H9 (cell line): ENCODE data around the gene MAP4K3. TPM values are rescaled to one million over a fixed set of nuclear protein-coding genes. Genes with fewer than 3 reads are reported as not detected.

Experiments
- DNase-seq: peaks from one replicate; pipeline ENCODE4 v3.0.0-alpha.2; 2017
- H2AFZ ChIP-seq: one replicate; pipeline ENCODE4 v1.6.1; 2013; ENCODE audit warnings: mild to moderate bottlenecking, low read length, control low read depth, moderate library complexity
- H2AK5ac ChIP-seq: 2 replicates; pipeline ENCODE4 v1.6.1; 2013; ENCODE audit warnings: low read length, control low read depth, mixed read lengths; ENCODE audit not compliant: insufficient read length
- H2BK120ac ChIP-seq: one replicate; pipeline ENCODE4 v1.6.1; 2013; ENCODE audit warnings: low read depth, mild to moderate bottlenecking, low read length, control low read depth, inconsistent platforms; ENCODE audit not compliant: poor library complexity, severe bottlenecking
- H2BK12ac ChIP-seq: 2 replicates; pipeline ENCODE4 v1.6.1; 2013; ENCODE audit warnings: low read length, control low read depth, mixed read lengths, low read depth; ENCODE audit not compliant: insufficient read length
- H2BK15ac ChIP-seq: 2 replicates; pipeline ENCODE4 v1.6.1; 2013; ENCODE audit warnings: low read depth, low read length, control low read depth
- H2BK20ac ChIP-seq: one replicate; pipeline ENCODE4 v1.6.1; 2013; ENCODE audit warnings: low read depth, mild to moderate bottlenecking, low read length, control low read depth, inconsistent platforms; ENCODE audit not compliant: poor library complexity, severe bottlenecking
- H2BK5ac ChIP-seq: 2 replicates; pipeline ENCODE4 v1.6.1; 2013; ENCODE audit warnings: low read length, control low read depth, mixed read lengths; ENCODE audit not compliant: insufficient read length
- H3K14ac ChIP-seq: 2 replicates; pipeline ENCODE4 v1.6.1; 2013; ENCODE audit warnings: low read length, control low read depth; ENCODE audit not compliant: insufficient read depth
- H3K18ac ChIP-seq: 2 replicates; pipeline ENCODE4 v1.6.1; 2013; ENCODE audit warnings: low read depth, mild to moderate bottlenecking, mixed read lengths, low read length, control low read depth; ENCODE audit not compliant: insufficient read length
- H3K23ac ChIP-seq: 2 replicates; pipeline ENCODE4 v1.6.1; 2013; ENCODE audit warnings: low read length, control low read depth, mixed read lengths, low read depth; ENCODE audit not compliant: insufficient read length
- H3K23me2 ChIP-seq: 2 replicates; pipeline ENCODE4 v1.6.1; 2013; ENCODE audit warnings: low read depth, mild to moderate bottlenecking, mixed read lengths, low read length, control low read depth; ENCODE audit not compliant: insufficient read length, poor library complexity, severe bottlenecking
- H3K27ac ChIP-seq: 2 replicates; pipeline ENCODE4 v1.5.1; 2013; ENCODE audit warnings: low read length, control low read depth, mixed read lengths, low read depth; ENCODE audit not compliant: insufficient read length
- H3K27me3 ChIP-seq: 2 replicates; pipeline ENCODE4 v1.6.1; 2013; ENCODE audit warnings: low read length, control low read depth, inconsistent platforms; ENCODE audit not compliant: insufficient read depth
- H3K4ac ChIP-seq: 2 replicates; pipeline ENCODE4 v1.6.1; 2013; ENCODE audit warnings: low read depth, mild to moderate bottlenecking, control low read depth, inconsistent platforms, low read length, moderate library complexity
- H3K4me1 ChIP-seq: 2 replicates; pipeline ENCODE4 v1.6.1; 2013; ENCODE audit warnings: low read length, control low read depth, inconsistent platforms; ENCODE audit not compliant: insufficient read depth
- H3K4me2 ChIP-seq: 2 replicates; pipeline ENCODE4 v1.6.1; 2013; ENCODE audit warnings: low read length, control low read depth, mixed read lengths; ENCODE audit not compliant: insufficient read length, insufficient read depth
- H3K56ac ChIP-seq: 2 replicates; pipeline ENCODE4 v1.6.1; 2013; ENCODE audit warnings: low read depth, mild to moderate bottlenecking, mixed read lengths, low read length, control low read depth; ENCODE audit not compliant: insufficient read length
- H3K79me1 ChIP-seq: 2 replicates; pipeline ENCODE4 v1.6.1; 2013; ENCODE audit warnings: low read depth, mild to moderate bottlenecking, moderate library complexity, low read length, control low read depth, inconsistent platforms; ENCODE audit not compliant: insufficient read depth, poor library complexity, severe bottlenecking
- H3K79me2 ChIP-seq: 2 replicates; pipeline ENCODE4 v1.6.1; 2013; ENCODE audit warnings: low read length, control low read depth, inconsistent platforms; ENCODE audit not compliant: insufficient read depth
- H3K9ac ChIP-seq: 2 replicates; pipeline ENCODE4 v1.6.1; 2013; ENCODE audit warnings: low read length, control low read depth, mixed read lengths; ENCODE audit not compliant: insufficient read length; ENCODE audit errors: extremely low read depth
- H3K9me3 ChIP-seq: one replicate; pipeline ENCODE4 v1.6.1; 2013; ENCODE audit warnings: low read depth, low read length, inconsistent platforms; ENCODE audit not compliant: control insufficient read depth
- H3T11ph ChIP-seq: one replicate; pipeline ENCODE4 v1.6.1; 2013; ENCODE audit warnings: mild to moderate bottlenecking, low read length, control low read depth, inconsistent platforms
- H4K20me1 ChIP-seq: one replicate; pipeline ENCODE4 v1.6.1; 2013; ENCODE audit not compliant: control insufficient read depth, insufficient read length, insufficient read depth
- H4K5ac ChIP-seq: 2 replicates; pipeline ENCODE4 v1.6.1; 2013; ENCODE audit warnings: low read depth, mild to moderate bottlenecking, mixed read lengths, low read length, control low read depth; ENCODE audit not compliant: insufficient read length
- H4K8ac ChIP-seq: replicated peaks from 2 replicates; pipeline ENCODE4 v1.6.1; 2013; ENCODE audit warnings: low read length, control low read depth, mixed read lengths, low read depth; ENCODE audit not compliant: insufficient read length
- H4K91ac ChIP-seq: 2 replicates; pipeline ENCODE4 v1.6.1; 2013; ENCODE audit warnings: low read depth, mild to moderate bottlenecking, moderate library complexity, mixed read lengths, low read length, control low read depth; ENCODE audit not compliant: insufficient read length
- H3K27ac Mint-ChIP-seq, 3 experiments: 2 replicates in 2 of 3; 3 replicates in 1 of 3; pipeline ENCODE4 v1.8.0; 2020 to 2021; ENCODE audit warnings: mixed read lengths in 3 of 3, mild to moderate bottlenecking in 1 of 3, moderate library complexity in 1 of 3
- H3K27me3 Mint-ChIP-seq: 2 replicates; pipeline ENCODE4 v1.8.0; 2021; ENCODE audit warnings: low read depth, mild to moderate bottlenecking, moderate library complexity, mixed read lengths
- H3K36me3 Mint-ChIP-seq, 3 experiments: 2 replicates in 2 of 3; 3 replicates in 1 of 3; pipeline ENCODE4 v1.8.0; 2020 to 2021; ENCODE audit warnings: low read depth in 3 of 3, mixed read lengths in 3 of 3; ENCODE audit not compliant: insufficient read depth in 1 of 3
- H3K4me1 Mint-ChIP-seq, 2 experiments: 2 replicates each; pipeline ENCODE4 v1.8.0; 2020; ENCODE audit warnings: mixed read lengths in 2 of 2
- H3K4me3 Mint-ChIP-seq, 2 experiments: 2 replicates in 1 of 2; 3 replicates in 1 of 2; pipeline ENCODE4 v1.8.0; 2020 to 2021; ENCODE audit warnings: mild to moderate bottlenecking in 2 of 2, mixed read lengths in 2 of 2, moderate library complexity in 1 of 2
- H3K9me3 Mint-ChIP-seq, 2 experiments: 2 replicates in 1 of 2; 3 replicates in 1 of 2; pipeline ENCODE4 v1.8.0; 2020; ENCODE audit warnings: mild to moderate bottlenecking in 2 of 2, mixed read lengths in 2 of 2, moderate library complexity in 1 of 2
- WGBS: extraction: QIAGEN DNeasy Blood & Tissue Kit; methylation state at CpG from one replicate; pipeline ENCODE4 v1.1.7; 2013; ENCODE audit warnings: missing lambda C conversion rate, low lambda C conversion rate, mixed read lengths; ENCODE audit not compliant: insufficient read length; ENCODE audit errors: extremely low coverage; 5-methylcytosine and 5-hydroxymethylcytosine counted together
- total RNA-seq: library from RNA; stranded (reverse); gene quantifications from 2 replicates; pipeline ENCODE4 v1.2.1, GENCODE V29; 2021
- TF ChIP-seq, protein P1 (sequence below): fragments of 200-600 bp; sonication (generic); conservative IDR thresholded peaks from 3 replicates; pipeline ENCODE4 v1.8.0; 2021; ENCODE audit warnings: antibody characterized with exemption, mild to moderate bottlenecking

Gene MAP4K3
- total RNA-seq, 1 experiment from 2014 or later, result 37.9 TPM

GRCh38 chr2:39455826-39456225, 18.7 kb upstream of the MAP4K3 start:
- Histone ChIP-seq H2BK15ac (no peak overlapping the region), H3K79me1 (no peaks in the 10 kb centered on the region), H3K9ac (no peak overlapping the region), H3K27me3 (no peaks in the 10 kb centered on the region), H3K4me1 (no peaks in the 10 kb centered on the region), H3K27ac (no peak overlapping the region), H3K4me2 (no peak overlapping the region), H2BK5ac (no peak overlapping the region), H4K5ac (no peak overlapping the region), H4K20me1 (no peaks in the 10 kb centered on the region), H3K18ac (no peak overlapping the region), H2AK5ac (no peak overlapping the region), H2BK120ac (no peak overlapping the region), H3K14ac (no peak overlapping the region), H3K23me2 (no peaks in the 10 kb centered on the region), H3K23ac (no peak overlapping the region), H3K56ac (no peak overlapping the region), H3K4ac (no peak overlapping the region), H2AFZ (no peak overlapping the region), H2BK20ac (no peak overlapping the region), H3K79me2 (no peaks in the 10 kb centered on the region), H4K91ac (no peak overlapping the region), H2BK12ac (no peak overlapping the region), H3T11ph (no peak overlapping the region), H4K8ac (no peak overlapping the region), H3K9me3 (no peaks in the 10 kb centered on the region)
- WGBS, result no CpG with 5 or more reads among the region's 2 CpGs
- no peak overlapping the region for H3K27ac Mint-ChIP-seq
- TF ChIP-seq, protein P1, sequence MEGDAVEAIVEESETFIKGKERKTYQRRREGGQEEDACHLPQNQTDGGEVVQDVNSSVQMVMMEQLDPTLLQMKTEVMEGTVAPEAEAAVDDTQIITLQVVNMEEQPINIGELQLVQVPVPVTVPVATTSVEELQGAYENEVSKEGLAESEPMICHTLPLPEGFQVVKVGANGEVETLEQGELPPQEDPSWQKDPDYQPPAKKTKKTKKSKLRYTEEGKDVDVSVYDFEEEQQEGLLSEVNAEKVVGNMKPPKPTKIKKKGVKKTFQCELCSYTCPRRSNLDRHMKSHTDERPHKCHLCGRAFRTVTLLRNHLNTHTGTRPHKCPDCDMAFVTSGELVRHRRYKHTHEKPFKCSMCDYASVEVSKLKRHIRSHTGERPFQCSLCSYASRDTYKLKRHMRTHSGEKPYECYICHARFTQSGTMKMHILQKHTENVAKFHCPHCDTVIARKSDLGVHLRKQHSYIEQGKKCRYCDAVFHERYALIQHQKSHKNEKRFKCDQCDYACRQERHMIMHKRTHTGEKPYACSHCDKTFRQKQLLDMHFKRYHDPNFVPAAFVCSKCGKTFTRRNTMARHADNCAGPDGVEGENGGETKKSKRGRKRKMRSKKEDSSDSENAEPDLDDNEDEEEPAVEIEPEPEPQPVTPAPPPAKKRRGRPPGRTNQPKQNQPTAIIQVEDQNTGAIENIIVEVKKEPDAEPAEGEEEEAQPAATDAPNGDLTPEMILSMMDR, result no peak
- H3K27me3 Mint-ChIP-seq, result no peaks in the 10 kb centered on the region
- H3K9me3 Mint-ChIP-seq, result peaks cover 2 to 7% of the 10 kb centered on the region in 2 experiments; a peak in 2 of 5 replicates
- no peak overlapping the region for H3K4me3 Mint-ChIP-seq
- H3K36me3 Mint-ChIP-seq, result peaks cover 4 to 9% (median 5%) of the 10 kb centered on the region in 3 experiments; a peak in 6 of 7 replicates
- no peak for DNase-seq
- H3K4me1 Mint-ChIP-seq, result no peaks in the 10 kb centered on the region
